NCI-H2196 (cell line): Measurements from ENCODE around the gene A1BG.
"Not testable (repeated sequence)": the region's sequence is repeated elsewhere in the genome, so short reads cannot be mapped to it uniquely, and the experiment has no call there.

ENCODE experiments used
- DNase-seq: peaks from one replicate; lab custom pipeline; 2025; ENCODE audit not compliant: unreplicated experiment; lab: John Stamatoyannopoulos, UW

The A1BG gene

DNA sequence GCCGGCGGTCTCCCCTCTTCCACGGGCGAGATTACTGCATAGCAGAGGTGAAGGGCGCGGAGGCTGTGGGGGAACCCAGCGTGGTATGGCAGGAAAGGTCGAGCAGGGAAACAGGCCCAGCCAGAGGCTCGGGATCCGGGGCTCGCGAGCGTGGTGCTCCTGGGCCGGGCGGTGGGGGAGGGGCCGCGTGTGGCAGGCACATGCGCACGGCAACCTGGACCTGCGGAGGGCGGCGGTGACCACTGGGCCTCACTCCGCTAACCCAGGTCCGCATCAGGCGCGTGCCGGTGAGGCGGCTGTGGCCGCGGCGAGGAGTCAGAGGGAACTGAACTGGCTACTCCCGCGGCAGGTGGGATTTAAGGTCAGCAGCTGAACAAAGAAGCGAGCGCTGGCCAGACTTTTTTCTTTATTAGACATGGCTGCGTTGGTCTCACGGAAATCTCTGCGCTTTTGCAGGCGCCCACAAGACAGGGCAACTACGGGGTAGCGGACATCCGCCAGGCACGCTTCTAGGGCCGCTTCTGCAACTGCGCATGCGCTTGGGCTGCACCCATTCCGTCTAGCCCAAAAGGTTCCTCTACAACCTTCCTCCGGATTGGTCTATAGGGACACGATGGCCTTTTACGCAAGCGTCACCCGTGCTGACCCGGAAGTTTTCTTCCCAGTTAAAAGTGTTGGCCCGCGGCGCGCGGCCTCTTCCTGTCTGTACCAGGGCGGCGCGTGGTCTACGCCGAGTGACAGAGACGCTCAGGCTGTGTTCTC is 33.5 kb upstream of the A1BG start, which contains the start of gene RPS5:
RPS5 (plus strand) TSS at position 694 of the 762 bp plus-strand sequence. CDS start 869 bp downstream, outside the sequence.
- peak; percentile 98 for DNase-seq

DNA sequence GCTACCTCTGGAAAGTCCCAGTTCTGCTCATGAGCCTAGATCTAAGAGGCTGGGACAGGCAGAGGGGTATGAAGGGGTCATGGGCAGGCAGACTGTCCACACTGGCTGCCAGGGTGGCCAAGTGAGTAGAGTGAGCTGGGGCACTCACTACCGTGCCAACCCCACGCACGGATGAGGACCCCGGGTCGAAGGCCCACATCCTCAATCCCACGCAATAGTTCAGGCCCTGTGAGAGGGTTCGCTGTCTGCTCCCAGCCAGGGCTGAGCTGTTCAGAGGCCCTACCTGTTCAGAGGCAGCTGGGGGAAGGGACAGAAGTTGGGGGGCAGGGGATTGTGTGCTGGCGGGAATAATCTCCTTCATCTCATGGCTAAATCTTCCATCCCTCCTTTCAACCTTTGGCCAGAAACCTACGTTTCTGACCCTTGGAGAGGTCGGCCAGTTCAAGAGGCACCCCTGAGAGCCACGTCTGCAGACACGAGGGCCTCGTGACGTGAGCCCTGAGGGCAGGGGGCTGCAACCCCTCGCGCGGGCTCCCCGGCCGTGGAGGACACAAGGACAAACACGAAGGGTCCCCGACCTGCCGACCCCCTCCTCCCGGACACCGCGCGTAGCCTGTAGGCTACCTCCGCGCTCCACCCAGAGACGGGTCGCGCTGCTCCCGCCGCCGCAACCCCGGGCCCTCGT is 32.7 kb upstream of the A1BG start:
- no peak for DNase-seq

DNA sequence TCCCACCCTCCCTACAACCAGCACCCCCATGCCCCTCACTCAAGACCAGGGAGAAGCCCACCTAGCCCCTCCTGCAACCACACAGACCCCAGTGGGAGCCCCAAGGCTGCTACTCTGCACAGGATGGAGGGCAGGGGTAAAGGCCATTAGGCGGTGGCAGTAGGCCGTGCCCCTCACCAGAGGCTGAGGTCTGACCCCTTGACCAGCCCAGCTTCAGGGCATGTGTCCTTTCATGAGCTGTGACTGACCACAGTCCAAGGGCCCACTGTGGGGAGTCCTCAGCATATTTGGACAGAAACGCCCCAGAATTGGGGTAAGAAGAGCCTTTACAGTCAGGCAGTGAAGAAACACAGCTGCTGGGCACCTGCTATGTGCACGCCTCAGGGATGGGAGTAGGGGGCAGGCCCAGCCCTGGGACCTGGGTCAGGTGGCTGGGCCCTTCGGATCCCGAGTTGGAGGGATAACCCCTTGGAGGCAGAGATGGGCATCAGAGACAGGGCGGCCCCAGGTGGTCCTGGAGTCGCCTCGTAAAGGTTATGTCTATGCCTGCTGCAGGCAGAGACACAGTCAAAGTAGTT is 32.1 kb upstream of the A1BG start:
- no peak for DNase-seq

DNA sequence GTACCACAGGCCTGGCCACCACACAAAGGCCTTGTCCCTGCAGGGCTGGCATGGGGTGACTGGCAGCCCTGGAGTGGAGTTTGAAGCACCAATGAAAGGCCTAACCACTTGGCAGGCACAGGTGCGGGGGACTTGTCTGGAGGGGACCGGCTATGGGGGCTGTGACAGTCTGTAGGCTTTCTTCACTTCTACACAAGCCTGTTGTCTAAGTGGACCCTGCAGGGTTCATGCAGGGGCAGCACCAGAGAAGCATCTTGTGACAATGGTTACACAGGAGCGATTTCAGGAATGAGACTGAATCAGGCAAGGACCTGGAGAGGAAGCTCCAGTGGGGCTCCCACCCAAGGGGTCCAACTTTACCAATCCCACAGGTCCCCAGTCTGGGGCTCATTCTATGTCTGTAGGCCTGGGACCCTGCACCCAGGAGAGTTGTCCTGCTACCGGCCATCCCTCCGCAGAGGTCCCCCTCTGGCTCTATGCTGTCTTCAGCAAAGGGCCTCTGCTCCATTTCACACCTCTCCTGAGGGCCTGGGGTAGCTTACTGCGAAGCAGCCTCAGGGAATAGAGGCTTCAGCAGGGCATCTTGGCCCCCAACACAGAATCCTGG is 29.8 kb upstream of the A1BG start:
- DNase-seq = no peak

DNA sequence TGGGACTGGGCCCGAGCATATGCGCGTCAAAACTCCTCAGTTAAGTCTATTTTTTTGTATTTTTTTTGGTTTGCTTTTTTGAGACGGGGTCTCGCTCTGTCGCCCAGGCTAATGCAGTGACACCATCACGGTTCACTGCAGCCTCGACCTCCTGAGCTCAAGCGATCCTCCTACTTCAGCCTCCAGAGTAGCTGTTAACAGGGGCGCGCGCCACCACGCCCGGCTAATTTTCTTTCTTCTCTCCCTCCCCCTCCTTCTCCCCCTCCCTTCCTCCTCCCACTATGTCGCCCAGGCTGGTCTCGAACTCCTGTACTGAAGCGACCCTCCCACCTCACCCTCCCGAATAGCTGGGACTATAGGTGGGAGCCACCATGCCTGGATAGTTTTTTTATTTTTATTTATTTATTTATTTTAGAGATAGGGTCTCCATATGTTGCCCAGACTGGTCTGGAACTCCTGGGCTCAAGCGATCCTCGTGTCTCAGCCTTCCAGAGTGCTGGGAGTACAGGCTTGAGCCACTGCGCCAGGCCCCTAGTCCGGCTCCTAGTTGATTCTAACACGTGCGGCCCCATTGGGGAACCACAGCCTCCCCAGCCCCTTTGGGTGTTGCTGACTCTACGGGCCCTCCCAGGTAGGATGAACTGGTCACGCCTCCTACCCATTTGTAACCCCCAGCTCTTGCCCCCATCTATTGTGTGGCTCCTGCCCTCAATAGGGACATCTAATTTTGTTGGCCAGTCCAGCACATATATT is 28.3 kb upstream of the A1BG start:
- DNase-seq = no peak

DNA sequence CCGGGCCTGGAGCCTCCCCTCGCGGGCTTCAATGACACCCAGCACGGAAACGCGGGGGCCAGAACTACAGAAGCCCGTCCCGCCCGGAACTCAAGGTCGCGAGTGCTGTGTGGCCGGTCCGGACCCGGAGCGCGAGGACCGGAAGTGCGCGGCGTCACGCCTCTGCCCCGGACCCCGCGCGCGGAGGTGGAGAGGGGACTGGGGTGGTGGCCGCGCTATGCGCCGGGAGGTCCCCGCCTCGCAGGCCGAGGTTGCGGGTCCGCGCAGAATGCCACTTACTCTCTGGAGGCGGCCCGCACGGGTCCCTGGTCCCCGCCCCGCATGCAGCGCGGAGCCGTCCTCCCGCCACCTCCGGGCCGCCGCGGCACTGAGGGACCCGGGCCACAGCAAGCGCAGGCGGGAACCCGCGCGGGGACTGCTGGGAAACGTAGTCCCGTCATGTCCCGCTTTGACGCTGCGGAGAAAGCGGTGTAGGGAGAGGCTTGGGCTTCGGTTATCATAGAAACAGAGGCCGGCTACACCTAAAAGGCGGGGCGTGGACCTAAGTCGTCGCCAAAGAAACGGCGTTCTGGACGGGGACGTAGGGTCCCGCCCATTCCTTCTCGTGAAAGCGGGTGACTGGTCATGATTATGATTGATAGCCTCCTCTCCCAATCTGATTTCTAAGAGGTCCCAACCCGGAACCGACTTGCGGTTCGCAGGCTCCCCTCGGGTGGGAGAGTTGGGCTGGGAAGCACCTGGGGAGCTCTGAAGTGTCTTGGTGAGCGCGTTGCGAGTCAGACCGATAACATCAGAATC is 27.6 kb upstream of the A1BG start, which contains the start of gene ZNF837:
ZNF837 (minus strand) TSS at position 369 of the 798 bp plus-strand sequence. CDS start 11,698 bp downstream, outside the sequence.
- peak; percentile 99 for DNase-seq

DNA sequence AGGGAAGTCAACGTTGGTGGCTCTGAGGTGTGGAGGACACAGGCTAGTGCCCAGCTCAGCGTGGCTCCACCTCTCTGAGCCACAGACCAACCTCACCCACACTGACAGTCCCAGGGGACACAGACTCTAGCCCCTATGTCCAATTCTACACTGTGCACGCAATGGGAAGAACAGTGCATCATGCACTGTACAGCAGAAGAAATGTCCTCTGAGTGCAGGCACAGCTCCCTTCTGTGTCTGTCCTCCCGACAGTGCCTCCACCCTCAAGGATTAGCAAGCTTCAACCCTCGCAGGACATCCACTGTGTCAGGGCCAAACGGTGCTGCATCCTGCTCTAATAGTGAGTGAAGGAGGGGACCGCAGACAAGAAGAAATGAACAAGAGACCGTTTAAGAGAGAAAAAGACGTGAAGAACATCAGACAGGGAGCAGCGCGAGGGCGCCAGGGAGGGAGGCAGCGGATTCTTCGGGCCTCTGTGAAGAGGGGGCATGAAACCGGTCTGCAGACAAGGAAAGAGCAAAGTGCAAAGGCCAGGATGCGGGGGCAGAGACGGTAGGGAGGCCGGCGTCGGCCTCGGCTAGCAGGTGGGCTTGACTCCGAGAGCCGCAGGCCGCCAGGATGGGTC is 26.9 kb upstream of the A1BG start:
- no peak for DNase-seq

DNA sequence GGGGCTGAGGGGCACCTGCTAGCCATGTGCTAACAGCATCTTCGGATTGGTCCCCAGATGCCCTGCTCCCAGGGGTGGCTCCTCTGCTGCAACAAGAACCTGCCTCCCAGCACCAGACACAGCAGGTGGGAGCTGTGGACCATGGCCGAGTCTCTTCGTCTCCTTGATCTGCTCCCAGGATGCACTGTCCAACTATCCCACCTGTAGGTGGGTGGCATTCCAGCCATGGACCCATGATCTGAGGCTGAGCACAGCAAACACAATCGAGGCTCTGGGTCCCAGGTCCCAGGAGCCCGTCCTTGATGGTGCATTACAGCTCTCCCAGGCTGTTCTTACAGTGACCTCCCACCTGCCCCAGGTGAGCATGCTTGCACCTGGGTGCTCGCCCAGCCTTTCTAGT is 26.0 kb upstream of the A1BG start:
- DNase-seq = no peak

DNA sequence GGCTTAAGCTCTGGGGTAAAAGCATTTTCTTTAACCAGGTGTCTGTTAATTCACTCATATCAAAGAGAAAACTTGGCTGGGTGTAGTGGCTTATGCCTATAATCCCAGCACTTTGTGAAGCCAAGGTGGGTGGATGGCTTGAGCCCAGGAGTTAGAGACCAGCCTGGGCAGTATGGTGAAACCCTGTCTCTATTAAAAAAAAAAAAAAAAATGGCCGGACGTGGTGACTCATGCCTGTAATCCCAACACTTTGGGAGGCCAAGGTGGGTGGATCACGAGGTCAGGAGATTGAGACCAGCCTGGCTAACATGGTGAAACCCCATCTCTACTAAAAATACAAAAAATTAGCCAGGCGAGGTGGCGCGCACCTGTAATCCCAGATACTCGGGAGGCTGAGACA is 23.4 kb upstream of the A1BG start:
- DNase-seq = not testable (repeated sequence)

DNA sequence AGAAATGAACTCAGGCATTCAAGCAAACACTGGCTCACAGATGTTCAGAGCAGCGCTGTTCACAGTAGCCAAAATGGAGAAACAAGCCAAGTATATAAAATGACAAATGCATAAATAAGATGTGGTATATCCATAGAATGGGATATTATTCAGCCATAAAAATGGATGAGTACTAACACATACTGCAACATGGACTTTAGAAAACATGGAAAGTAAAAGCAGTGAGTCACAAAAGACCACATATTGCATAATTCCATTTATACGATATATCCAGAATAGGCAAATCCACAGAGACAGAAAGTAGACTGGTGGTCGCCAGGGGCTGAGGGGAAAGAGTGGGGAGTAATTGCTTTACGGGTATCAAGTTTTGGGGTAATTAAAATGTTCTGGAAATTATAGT is 20.9 kb upstream of the A1BG start:
- no peak for DNase-seq

DNA sequence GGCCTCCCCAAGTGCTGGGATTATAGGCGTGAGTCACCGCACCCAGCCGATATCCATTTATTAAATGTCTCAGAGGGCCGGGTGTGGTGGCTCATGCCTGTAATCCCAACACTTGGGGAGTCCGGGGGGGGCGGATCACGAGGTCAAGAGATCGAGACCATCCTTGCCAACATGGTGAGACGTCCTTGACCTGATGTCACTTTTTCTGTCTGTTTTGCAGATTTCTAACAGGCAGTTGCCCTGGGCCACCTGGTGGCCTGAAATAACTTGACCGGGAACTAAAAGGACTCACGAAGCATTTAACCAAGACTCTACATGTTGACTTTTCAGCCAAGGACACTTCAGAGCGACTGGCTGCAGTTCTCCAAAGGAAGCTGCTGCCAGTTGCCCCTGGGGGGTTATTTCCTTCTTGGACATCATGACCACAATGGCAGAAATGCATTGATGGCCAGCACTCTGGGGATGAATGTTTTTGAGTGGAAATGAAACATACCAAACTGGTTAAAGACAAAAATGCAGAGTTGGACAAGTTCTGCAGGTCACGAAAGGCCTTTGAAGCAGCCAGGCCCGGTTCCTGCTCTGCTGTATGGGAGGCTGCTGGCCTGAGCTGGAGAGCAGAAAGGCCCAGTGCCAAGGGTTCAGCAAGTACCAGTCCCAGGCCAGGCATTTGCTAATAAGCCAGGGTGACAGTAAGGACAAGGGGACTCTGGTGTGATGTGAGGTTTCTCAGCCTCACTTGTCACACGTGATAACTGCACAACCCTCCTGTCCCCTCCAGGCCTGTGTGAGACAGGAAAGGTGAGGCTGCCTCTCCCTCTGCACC is 19.2 kb upstream of the A1BG start:
- peak; percentile 16 for DNase-seq

DNA sequence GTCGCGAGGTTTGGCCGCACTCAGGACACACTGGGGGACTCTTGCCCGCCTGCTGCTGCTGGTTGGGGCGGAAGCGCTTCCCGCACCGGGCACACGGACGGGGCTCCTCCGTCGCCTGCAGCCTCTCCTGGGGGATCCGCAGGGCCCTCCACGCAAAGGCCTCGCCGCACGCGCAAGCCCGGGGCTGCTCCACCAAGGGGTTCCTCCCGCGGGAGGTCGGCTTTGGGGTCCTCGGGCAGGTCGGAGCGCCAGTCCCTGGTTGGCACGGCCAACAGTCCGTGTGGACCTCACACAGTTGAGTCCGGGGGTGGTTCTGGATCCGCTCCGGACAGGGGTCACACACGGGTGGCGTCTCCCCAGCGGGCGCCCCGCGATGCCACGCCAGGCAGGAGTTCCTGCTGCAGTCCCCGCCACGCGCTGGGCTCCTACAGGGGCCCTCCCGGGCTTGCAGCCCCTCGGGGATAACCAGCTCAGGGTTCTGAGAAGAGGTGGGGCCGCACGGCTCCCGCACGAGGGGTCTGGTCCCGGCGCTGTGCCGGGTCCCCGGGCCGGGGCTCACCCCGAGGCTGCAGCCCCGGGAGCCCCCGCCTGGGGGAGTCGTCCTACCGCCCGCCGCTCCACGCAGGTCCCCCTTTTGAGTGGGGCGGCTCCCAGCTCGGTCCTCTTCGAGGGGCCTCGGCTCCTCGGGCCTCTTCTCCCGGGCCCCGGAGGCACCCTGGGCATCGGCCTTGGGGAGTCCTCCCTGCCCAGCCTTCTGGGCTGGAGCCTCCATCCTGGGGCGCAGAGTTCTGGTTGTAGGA is 15.5 kb upstream of the A1BG start:
- no peak for DNase-seq

DNA sequence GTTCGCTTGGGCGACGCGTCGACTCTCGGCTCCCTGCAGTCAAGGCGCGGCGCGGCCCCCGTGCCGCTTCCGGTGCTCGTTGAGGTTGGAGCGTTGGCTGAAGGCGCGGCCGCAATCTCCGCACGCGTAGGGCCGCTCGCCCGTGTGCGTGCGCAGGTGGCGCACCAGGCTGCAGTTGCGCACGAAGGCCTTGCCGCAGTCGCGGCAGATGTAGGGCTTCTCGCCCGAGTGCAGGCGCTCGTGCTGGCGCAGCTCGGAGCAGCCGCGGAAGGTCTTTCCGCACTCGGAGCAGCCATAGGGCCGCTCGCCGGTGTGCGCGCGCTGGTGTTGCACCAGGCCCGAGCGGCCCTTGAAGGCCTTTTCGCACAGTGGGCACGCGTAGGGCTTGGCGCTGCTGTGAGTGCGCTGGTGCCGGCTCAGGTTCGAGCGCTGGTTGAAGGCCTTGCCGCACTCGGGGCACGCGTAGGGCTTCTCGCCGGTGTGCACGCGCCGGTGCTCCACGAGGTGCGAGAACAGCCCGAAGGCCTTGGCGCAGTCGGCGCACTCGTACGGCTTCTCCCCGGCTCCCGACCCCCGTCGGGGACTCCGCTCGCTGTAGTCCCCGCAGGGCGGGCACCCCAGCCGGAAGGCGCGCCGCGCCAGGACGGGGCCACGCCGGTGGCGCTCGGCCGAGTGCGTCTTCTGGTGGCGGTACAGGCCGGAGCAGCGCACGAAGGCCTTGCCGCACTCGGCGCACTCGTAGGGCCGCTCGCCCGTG is 14.6 kb upstream of the A1BG start:
- no peak for DNase-seq

DNA sequence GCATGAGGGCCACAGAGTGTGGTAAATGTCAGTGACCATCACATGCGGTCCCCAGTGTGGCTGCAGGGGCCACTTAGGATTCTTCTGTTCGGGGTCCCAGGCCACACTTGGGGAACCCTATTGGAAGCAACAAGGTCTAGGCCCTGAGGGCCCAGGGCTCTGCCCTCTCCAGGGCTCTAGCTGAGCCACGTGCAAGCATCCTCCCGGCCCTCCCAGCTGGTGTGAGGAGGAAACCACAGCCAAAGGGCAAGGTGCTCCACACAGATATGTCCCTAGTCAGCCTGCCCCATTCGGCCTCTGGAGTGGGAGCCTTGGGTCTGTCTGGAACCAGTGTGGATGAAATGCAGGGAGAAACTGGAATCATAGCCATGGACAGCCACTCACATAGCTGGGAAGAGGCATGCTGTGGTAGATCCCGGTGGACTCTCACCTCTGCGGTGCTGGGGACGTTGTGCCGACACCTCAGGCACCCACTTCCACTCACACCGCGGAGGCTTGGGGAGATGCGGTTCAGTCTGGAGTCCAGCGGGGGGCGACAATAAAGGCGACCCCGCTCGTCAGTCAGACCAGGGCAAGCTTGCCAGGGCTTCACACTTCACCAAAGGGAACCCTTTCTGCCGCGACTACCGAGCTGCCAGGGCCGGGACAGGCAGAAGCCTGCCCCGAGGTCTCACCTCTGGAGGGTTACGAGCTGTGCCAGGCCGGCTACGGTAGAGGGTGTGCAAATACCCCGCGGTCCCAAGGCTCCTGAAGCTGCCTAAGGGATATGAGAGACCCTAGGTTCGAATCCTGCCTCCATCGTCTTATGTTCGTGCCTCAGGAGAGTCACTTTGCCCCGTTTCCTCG is 13.5 kb upstream of the A1BG start:
- no peak for DNase-seq

DNA sequence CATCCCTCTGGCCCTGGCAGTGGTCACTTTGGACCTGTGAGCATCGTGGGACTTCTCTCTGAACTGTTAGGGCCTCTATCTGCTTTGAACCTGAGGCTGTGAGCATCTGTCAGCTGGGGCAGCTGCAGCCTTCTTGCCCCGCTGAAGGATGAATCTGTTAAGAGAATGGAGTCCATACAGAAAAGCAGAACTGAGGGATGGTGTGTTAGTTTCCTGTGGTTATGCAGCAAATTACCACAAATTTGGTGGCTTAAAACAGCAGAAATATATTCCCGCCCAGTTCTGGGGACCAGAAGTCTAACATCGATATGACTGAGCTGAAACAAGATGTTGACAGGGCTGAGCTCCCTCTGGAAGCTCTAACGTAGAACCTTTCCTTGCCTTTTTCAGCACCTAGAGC is 10.9 kb upstream of the A1BG start:
- no peak for DNase-seq

DNA sequence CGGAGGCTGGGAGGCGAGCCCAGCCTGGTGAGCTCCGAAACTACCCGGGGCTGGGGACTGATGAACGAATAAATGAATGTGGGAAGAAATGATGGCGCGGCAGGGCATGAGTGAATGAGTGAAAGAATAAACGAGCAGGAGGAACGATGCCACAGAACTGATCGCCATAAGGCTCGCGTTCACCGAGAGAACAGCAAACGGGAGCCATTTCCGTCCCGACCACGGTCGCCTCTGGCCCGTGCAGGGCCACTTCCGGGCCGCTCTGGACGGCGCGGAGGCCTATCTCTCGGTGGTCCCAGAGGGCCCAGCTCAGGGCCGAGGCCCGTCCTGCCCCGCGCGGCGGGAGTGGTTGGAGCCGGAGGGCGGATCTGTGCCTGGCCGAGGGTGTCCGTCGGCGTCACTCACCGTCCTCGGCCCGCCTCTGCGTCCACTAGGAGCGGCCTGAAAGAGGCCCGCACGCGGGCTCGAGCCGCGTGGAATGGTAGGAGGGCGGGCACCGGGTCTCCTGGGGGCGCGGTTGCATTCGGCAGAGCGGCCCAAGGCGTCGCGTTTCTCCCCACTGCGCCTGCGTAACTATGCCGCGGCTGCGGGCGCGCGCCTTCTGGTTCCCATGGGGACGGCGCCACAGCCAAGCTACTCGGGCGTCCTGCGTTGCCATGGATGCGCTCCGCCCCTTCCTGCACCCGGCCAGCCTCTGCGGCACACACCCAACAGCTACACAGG is 9.1 kb upstream of the A1BG start, which contains the start of gene ZNF497:
ZNF497 (minus strand) TSS at position 480 of the 723 bp plus-strand sequence. CDS start 5,116 bp downstream, outside the sequence.
- peak; percentile 96 for DNase-seq
